NT2/D1 (cell line): Measurements from ENCODE around the gene TEAD4.

Source experiments
- DNase-seq: peaks from one replicate; pipeline ENCODE4 v3.0.0-alpha.2; 2011; ENCODE audit warnings: low read depth, low spot score
- H3K27me3 ChIP-seq: 2 replicates; pipeline ENCODE4 v1.6.0; 2011; ENCODE audit warnings: mild to moderate bottlenecking; ENCODE audit not compliant: insufficient read length, insufficient read depth
- H3K36me3 ChIP-seq: 2 replicates; pipeline ENCODE4 v1.6.1; 2011; ENCODE audit warnings: mild to moderate bottlenecking, low read length, mixed read lengths; ENCODE audit not compliant: insufficient read depth, insufficient read length
- H3K4me1 ChIP-seq: 2 replicates; pipeline ENCODE4 v1.5.1; 2011; ENCODE audit not compliant: insufficient read depth, insufficient read length
- H3K4me3 ChIP-seq: 2 replicates; pipeline ENCODE4 v1.5.1; 2011; ENCODE audit warnings: low read depth; ENCODE audit not compliant: insufficient read length
- H3K9ac ChIP-seq: 2 replicates; pipeline ENCODE4 v1.6.0; 2011; ENCODE audit warnings: low read depth; ENCODE audit not compliant: insufficient read length
- H3K9me3 ChIP-seq: 2 replicates; pipeline ENCODE4 v1.5.1; 2011; ENCODE audit warnings: mild to moderate bottlenecking, low read length; ENCODE audit not compliant: insufficient read depth
- SUZ12 ChIP-seq: IDR thresholded peaks from 2 replicates; pipeline ENCODE4 v1.6.1; 2011; ENCODE audit not compliant: insufficient read length, insufficient read depth; ENCODE audit errors: extremely low read depth
- YY1 ChIP-seq: IDR thresholded peaks from 2 replicates; pipeline ENCODE4 v1.6.1; 2011; ENCODE audit not compliant: insufficient read length, insufficient read depth
- ZNF274 ChIP-seq: IDR thresholded peaks from 2 replicates; pipeline ENCODE4 v1.6.1; 2011; ENCODE audit warnings: mild to moderate bottlenecking, low read depth, low read length

The TEAD4 gene

GRCh38 chr12:2977776-2978175 is 18.6 kb downstream of the TEAD4 start:
- no peak for DNase-seq
- Histone ChIP-seq H3K9me3 (no peaks in the 10 kb centered on the region), H3K36me3 (peaks cover 77% of the 10 kb centered on the region), H3K4me3 (no peak overlapping the region), H3K27me3 (no peaks in the 10 kb centered on the region), H3K9ac (peak overlapping the region; percentile 14), H3K4me1 (peaks cover 34% of the 10 kb centered on the region)
- TF ChIP-seq SUZ12 (no peak), ZNF274 (no peak), YY1 (no peak)

- peaks cover 84% of the 10 kb centered on the region for H3K36me3 ChIP-seq
- no peak overlapping the region for H3K9ac ChIP-seq
- no peak overlapping the region for H3K4me3 ChIP-seq
- H3K4me1 ChIP-seq: peaks cover 25% of the 10 kb centered on the region
- H3K9me3 ChIP-seq: no peaks in the 10 kb centered on the region
- no peaks in the 10 kb centered on the region for H3K27me3 ChIP-seq
- TF ChIP-seq YY1: no peak
- no peak for TF ChIP-seq SUZ12
- TF ChIP-seq ZNF274: no peak
- no peak for DNase-seq
Observed at GRCh38 chr12:2979806-2980205, 20.6 kb downstream of the TEAD4 start.

DNA sequence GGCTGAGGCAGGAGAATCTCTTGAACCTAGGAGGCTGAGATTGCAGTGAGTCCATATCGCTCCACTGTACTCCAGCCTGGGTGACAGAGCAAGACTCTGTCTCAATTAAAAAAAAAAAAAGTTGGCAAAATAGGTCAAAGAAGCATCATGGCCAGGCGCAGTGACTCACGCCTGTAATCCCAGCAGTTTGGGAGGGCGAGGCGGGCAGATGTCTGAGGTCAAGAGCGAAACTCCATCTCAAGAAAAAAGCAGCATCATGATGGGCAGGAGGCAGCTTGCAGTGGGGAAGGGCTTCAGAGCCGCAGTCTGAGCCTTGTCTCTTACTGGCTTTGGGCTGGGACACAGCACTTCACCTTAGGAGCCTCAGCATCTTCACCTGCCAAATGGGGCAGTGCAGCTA is 21.4 kb downstream of the TEAD4 start:
- Histone ChIP-seq H3K9me3 (no peaks in the 10 kb centered on the region), H3K27me3 (no peaks in the 10 kb centered on the region), H3K9ac (no peak overlapping the region), H3K4me1 (peaks cover 25% of the 10 kb centered on the region), H3K4me3 (no peak overlapping the region), H3K36me3 (peaks cover 82% of the 10 kb centered on the region)
- TF ChIP-seq ZNF274: no peak
- TF ChIP-seq SUZ12: no peak
- TF ChIP-seq YY1: no peak
- no peak for DNase-seq

DNA sequence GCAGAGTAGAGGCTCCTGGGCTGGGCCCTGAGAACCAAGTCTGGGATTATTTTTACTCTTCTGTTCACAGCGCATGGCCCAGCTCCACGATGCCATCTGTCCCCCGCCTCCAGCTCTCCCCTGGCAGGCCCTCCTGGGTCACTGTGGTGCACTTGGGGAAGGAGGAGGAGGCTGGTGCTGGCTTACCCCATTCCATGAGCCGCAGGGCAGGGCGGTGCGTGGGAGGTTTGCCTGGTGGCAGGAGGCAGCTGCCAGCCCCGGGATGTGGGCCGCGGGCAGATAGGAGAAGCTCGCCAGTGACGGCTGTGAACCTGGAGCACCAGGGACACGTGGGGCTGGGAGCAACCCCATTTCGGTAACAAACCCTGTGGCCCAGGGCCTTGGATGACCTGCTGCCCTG is 23.2 kb downstream of the TEAD4 start:
- H3K9ac ChIP-seq: no peak overlapping the region
- no peaks in the 10 kb centered on the region for H3K27me3 ChIP-seq
- TF ChIP-seq YY1: no peak
- no peak for TF ChIP-seq SUZ12
- no peak for TF ChIP-seq ZNF274
- H3K4me3 ChIP-seq: no peak overlapping the region
- no peaks in the 10 kb centered on the region for H3K9me3 ChIP-seq
- DNase-seq: no peak
- H3K4me1 ChIP-seq: peaks cover 19% of the 10 kb centered on the region
- peaks cover 73% of the 10 kb centered on the region for H3K36me3 ChIP-seq

DNA sequence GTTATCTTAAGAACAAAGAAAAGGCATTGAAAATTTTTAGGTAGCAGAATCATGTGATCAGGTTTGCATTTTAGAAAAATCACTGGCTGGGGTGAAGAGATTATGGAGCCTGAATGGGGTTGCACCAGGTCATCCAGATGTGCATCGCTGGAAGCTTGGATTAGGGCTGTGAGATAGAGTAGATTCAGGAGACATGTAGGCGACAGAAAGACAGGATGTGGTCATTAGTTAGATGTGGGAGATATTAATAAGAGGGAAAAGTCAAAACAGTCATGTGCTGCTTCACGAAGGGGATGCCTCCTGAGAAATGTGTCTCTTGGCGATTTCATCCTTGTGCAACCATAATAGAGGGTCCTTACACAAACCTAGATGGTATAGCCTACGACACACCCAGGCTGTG is 25.1 kb downstream of the TEAD4 start:
- H3K4me3 ChIP-seq: no peak overlapping the region
- no peaks in the 10 kb centered on the region for H3K27me3 ChIP-seq
- no peak for DNase-seq
- no peak overlapping the region for H3K9ac ChIP-seq
- H3K9me3 ChIP-seq: peaks cover 9% of the 10 kb centered on the region
- H3K36me3 ChIP-seq: peaks cover 66% of the 10 kb centered on the region
- H3K4me1 ChIP-seq: peaks cover 12% of the 10 kb centered on the region
- TF ChIP-seq YY1: no peak
- no peak for TF ChIP-seq ZNF274
- no peak for TF ChIP-seq SUZ12

GRCh38 chr12:2984698-2985097 is 25.5 kb downstream of the TEAD4 start:
- no peak for TF ChIP-seq YY1
- no peak for TF ChIP-seq ZNF274
- TF ChIP-seq SUZ12: no peak
- Histone ChIP-seq H3K4me1 (peaks cover 12% of the 10 kb centered on the region), H3K36me3 (peaks cover 64% of the 10 kb centered on the region), H3K9me3 (peaks cover 13% of the 10 kb centered on the region), H3K9ac (no peak overlapping the region), H3K4me3 (no peak overlapping the region), H3K27me3 (no peaks in the 10 kb centered on the region)
- no peak for DNase-seq

DNA sequence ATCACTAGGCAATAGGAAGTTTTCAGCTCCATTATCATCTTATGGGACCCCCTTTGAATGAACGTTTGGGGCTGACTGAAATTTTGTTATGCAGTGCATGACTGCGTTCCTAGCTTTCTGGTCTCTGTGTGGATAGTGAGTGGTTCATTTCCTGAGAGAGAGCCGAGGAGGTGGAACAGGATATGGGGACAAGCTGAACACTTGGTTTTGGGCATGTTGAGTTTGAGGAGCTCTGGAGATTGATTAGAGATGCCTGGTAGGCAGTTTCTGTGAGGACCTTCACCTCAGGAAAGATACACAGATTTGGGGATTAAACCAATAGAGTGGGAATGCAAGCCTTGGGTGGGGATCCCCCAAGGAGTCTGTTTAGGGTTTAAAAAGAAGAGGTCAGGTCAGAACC is 27.7 kb downstream of the TEAD4 start:
- Histone ChIP-seq H3K27me3 (no peaks in the 10 kb centered on the region), H3K4me3 (no peak overlapping the region), H3K36me3 (peaks cover 42% of the 10 kb centered on the region), H3K9ac (no peak overlapping the region), H3K9me3 (peaks cover 17% of the 10 kb centered on the region), H3K4me1 (peaks cover 4% of the 10 kb centered on the region)
- DNase-seq: no peak
- TF ChIP-seq YY1 (no peak), ZNF274 (no peak), SUZ12 (no peak)
